IMR-90 (cell line): ENCODE results near the gene LIMS1. TPM values are rescaled to one million over a fixed set of nuclear protein-coding genes. Genes with fewer than 3 reads are reported as not detected.
A peak's percentile ranks its signal among the peaks of the same experiment; 100 is the strongest.
"Not testable (repeated sequence)": the region's sequence is repeated elsewhere in the genome, so short reads cannot be mapped to it uniquely, and the experiment has no call there.

Source experiments
- ATAC-seq: fragments of 200-7000 bp; cut with Tn5 transposase; 2 replicates; pipeline ENCODE4 v1.9.1; 2020; ENCODE audit warnings: low read depth, mild to moderate bottlenecking, moderate library complexity
- BruUV-seq: library from RNA; stranded (reverse); fragments of 400-500 nt; replicated peaks from 2 replicates; lab custom pipeline; 2021; lab: Mats Ljungman, UMichigan
- CTCF ChIA-PET: fragments of 300-600 bp; formaldehyde crosslinking; extraction: SDS; loops from one replicate; lab custom pipeline; 2021; ENCODE audit warnings: antibody characterized with exemption; lab: Yijun Ruan, JAX
- POLR2A ChIA-PET: fragments of 300-600 bp; sonication (Branson Sonifier 250); formaldehyde crosslinking; loops from one replicate; lab custom pipeline; 2022; ENCODE audit warnings: antibody characterized with exemption; ENCODE audit not compliant: unreplicated experiment; lab: Charles Lee
- DNase-seq: peaks from one replicate; pipeline ENCODE4 v3.0.0; 2013
- H2AFZ ChIP-seq: replicated peaks from 2 replicates; pipeline ENCODE3; 2013; ENCODE audit warnings: low read length, mild to moderate bottlenecking; ENCODE audit not compliant: poor library complexity
- H2AK5ac ChIP-seq: 2 replicates; pipeline ENCODE4 v1.6.1; 2013; ENCODE audit warnings: low read depth, low read length, inconsistent platforms
- H2AK9ac ChIP-seq: replicated peaks from 2 replicates; pipeline ENCODE3; 2013; ENCODE audit warnings: mild to moderate bottlenecking, low read depth, low read length, moderate library complexity; ENCODE audit not compliant: poor library complexity
- H2BK120ac ChIP-seq: 2 replicates; pipeline ENCODE4 v1.6.1; 2013; ENCODE audit warnings: low read depth, low read length, inconsistent platforms
- H2BK15ac ChIP-seq: 3 replicates; pipeline ENCODE4 v1.6.1; 2013; ENCODE audit warnings: low read depth, low read length, inconsistent platforms
- H2BK20ac ChIP-seq: 2 replicates; pipeline ENCODE4 v1.6.1; 2013; ENCODE audit warnings: low read depth, mild to moderate bottlenecking, inconsistent platforms, low read length, moderate library complexity
- H2BK5ac ChIP-seq: 2 replicates; pipeline ENCODE4 v1.6.1; 2013; ENCODE audit warnings: mild to moderate bottlenecking, low read depth, low read length, inconsistent platforms; ENCODE audit not compliant: poor library complexity, severe bottlenecking
- H3K14ac ChIP-seq: replicated peaks from 2 replicates; pipeline ENCODE4 v1.6.1; 2013; ENCODE audit warnings: low read depth, low read length, inconsistent platforms
- H3K18ac ChIP-seq: 2 replicates; pipeline ENCODE4 v1.6.1; 2013; ENCODE audit warnings: low read depth, low read length, control low read depth
- H3K23ac ChIP-seq: 2 replicates; pipeline ENCODE4 v1.6.1; 2013; ENCODE audit warnings: low read depth, low read length, inconsistent platforms
- H3K27ac ChIP-seq: 2 replicates; pipeline ENCODE4 v1.5.1; 2013; ENCODE audit warnings: mild to moderate bottlenecking, control low read depth, low read length; ENCODE audit not compliant: insufficient read depth
- H3K27me3 ChIP-seq: 2 replicates; pipeline ENCODE4 v1.6.1; 2013; ENCODE audit warnings: low read length; ENCODE audit not compliant: control insufficient read depth, insufficient read depth
- H3K36me3 ChIP-seq: 2 replicates; pipeline ENCODE4 v1.6.1; 2013; ENCODE audit warnings: low read length, mixed read lengths; ENCODE audit not compliant: control insufficient read depth, insufficient read depth
- H3K4ac ChIP-seq: 2 replicates; pipeline ENCODE4 v1.6.1; 2013; ENCODE audit warnings: low read depth, low read length, inconsistent platforms
- H3K4me1 ChIP-seq: 2 replicates; pipeline ENCODE4 v1.6.1; 2013; ENCODE audit warnings: low read length, mixed read lengths; ENCODE audit not compliant: control insufficient read depth, insufficient read depth
- H3K4me2 ChIP-seq: 2 replicates; pipeline ENCODE4 v1.6.1; 2013; ENCODE audit warnings: low read depth, mild to moderate bottlenecking, control low read depth, low read length, moderate library complexity
- H3K4me3 ChIP-seq: 2 replicates; pipeline ENCODE4 v1.5.1; 2013; ENCODE audit warnings: low read depth, mild to moderate bottlenecking, control low read depth, low read length, moderate library complexity; ENCODE audit not compliant: insufficient read depth
- H3K56ac ChIP-seq: 2 replicates; pipeline ENCODE4 v1.6.1; 2013; ENCODE audit warnings: low read length, inconsistent platforms; ENCODE audit not compliant: insufficient read depth; ENCODE audit errors: extremely low read depth
- H3K79me1 ChIP-seq, 2 experiments: 2 replicates each; pipeline ENCODE4 v1.6.1; 2013; ENCODE audit warnings: low read length in 2 of 2, inconsistent platforms in 1 of 2, low read depth in 1 of 2
- H3K9ac ChIP-seq: 2 replicates; pipeline ENCODE4 v1.6.1; 2013; ENCODE audit warnings: low read depth, low read length, control low read depth
- H3K9me1 ChIP-seq: 2 replicates; pipeline ENCODE4 v1.6.1; 2013; ENCODE audit warnings: low read length, inconsistent platforms; ENCODE audit not compliant: insufficient read depth
- H3K9me3 ChIP-seq: 2 replicates; pipeline ENCODE4 v1.6.1; 2013; ENCODE audit warnings: low read length; ENCODE audit not compliant: control insufficient read depth, insufficient read depth
- H4K20me1 ChIP-seq: 2 replicates; pipeline ENCODE4 v1.6.1; 2013; ENCODE audit warnings: low read length, inconsistent platforms; ENCODE audit not compliant: insufficient read depth
- H4K5ac ChIP-seq: 2 replicates; pipeline ENCODE4 v1.6.1; 2013; ENCODE audit warnings: mild to moderate bottlenecking, low read depth, low read length, control low read depth
- H4K8ac ChIP-seq, 2 experiments: 2 replicates each; pipeline ENCODE4 v1.6.1; 2013; ENCODE audit warnings: low read depth in 2 of 2, low read length in 2 of 2, control low read depth in 1 of 2, inconsistent platforms in 1 of 2
- H4K91ac ChIP-seq: 2 replicates; pipeline ENCODE4 v1.6.1; 2013; ENCODE audit warnings: low read depth, low read length, inconsistent platforms; ENCODE audit not compliant: insufficient read depth
- WGBS, 2 experiments: methylation state at CpG; one replicate each; pipeline versions ENCODE4 v1.1.5 to v1.1.7; 2013; ENCODE audit warnings: missing lambda C conversion rate in 2 of 2; ENCODE audit not compliant: insufficient read length in 1 of 2; ENCODE audit errors: extremely low coverage in 2 of 2; 5-methylcytosine and 5-hydroxymethylcytosine counted together
- dilution Hi-C: fragments of 300-500 bp; cut with HindIII; formaldehyde crosslinking; loops from one replicate; pipeline ENCODE4 v1.14.3; 2018; ENCODE audit warnings: low sequenced_read_pairs; ENCODE audit not compliant: unreplicated experiment
- in situ Hi-C: fragments of 300-500 bp; cut with MboI; formaldehyde crosslinking; loops from 3 replicates; pipeline ENCODE4 v1.14.3; 2019; ENCODE audit warnings: low sequenced_read_pairs, inconsistent platforms, mixed read lengths
- intact Hi-C: fragments of 100-400 bp; cut with micrococcal nuclease; formaldehyde crosslinking; loops from 2 replicates; pipeline ENCODE4 v1.10.0; 2022
- polyA plus RNA-seq, 3 experiments: library from polyadenylated mRNA; depleted of rRNA; stranded (reverse); fragments of >200 nt; gene quantifications; 2 replicates each; pipeline ENCODE4 v1.2.3, GENCODE V29; 2012; ENCODE audit warnings: low replicate concordance in 1 of 3
- total RNA-seq: library from RNA; depleted of rRNA; stranded (reverse); fragments of >200 nt; gene quantifications from 2 replicates; pipeline ENCODE4 v1.2.3, GENCODE V29; 2012

Gene LIMS1
- total and polyA plus RNA-seq, 2 of the 4 experiments (the other 2 are of a cell fraction) = 59.1 to 131 TPM

DNA sequence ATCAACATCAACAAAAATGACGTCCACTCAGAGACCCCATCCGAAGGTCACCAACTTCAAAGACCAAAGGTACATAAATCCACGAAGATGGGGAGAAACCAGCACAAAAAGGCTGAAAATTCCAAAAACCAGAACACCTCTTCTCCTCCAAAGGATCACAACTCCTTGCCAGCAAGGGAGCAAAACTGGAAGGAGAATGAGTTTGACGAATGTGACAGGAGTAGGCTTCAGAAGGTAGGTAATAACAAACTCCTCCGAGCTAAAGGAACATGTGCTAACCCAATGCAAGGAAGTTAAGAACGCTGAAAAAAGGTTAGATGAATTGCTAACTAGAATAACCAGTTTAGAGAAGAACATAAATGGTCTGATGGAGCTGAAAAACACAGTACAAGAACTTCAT, 110.2 kb downstream of the LIMS1 start:
- POLR2A ChIA-PET, CTCF ChIA-PET, BruUV-seq, H4K5ac ChIP-seq, H4K91ac ChIP-seq, H3K27me3 ChIP-seq, H3K18ac ChIP-seq, H3K4me2 ChIP-seq, in situ Hi-C loops, H2AFZ ChIP-seq, dilution Hi-C loops, H2BK20ac ChIP-seq, H3K9ac ChIP-seq, H3K14ac ChIP-seq, H2BK120ac ChIP-seq, H4K20me1 ChIP-seq, H3K4me3 ChIP-seq, intact Hi-C loops, ATAC-seq, H3K4ac ChIP-seq, H2AK5ac ChIP-seq, H3K9me3 ChIP-seq, H3K9me1 ChIP-seq, DNase-seq, H4K8ac ChIP-seq, H2AK9ac ChIP-seq, H3K56ac ChIP-seq, H3K23ac ChIP-seq, H3K36me3 ChIP-seq, H2BK15ac ChIP-seq, H2BK5ac ChIP-seq, H3K27ac ChIP-seq: not testable (repeated sequence)
- WGBS, 2 experiments = no CpG with 5 or more reads among the region's 6 CpGs
- H3K4me1 ChIP-seq = peaks cover 11% of the 10 kb centered on the region
- H3K79me1 ChIP-seq = peaks cover 16 to 38% of the 10 kb centered on the region in 2 experiments

DNA sequence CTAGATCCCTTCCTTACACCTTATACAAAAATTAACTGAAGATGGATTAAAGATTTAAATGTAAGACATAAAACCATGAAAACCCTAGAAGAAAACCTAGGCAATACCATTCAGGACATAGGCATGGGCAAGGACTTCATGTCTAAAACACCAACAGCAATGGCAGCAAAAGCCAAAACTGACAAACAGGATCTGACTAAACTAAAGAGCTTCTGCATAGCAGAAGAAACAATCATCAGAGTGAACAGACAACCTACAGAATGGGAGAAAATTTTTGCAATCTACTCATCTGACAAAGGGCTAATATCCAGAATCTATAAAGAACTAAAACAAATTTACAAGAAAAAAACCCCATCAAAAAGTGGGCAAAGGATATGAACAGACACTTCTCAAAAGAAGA, 114.5 kb downstream of the LIMS1 start:
- H2AK5ac ChIP-seq, BruUV-seq, H3K27me3 ChIP-seq, H3K56ac ChIP-seq, H3K9me3 ChIP-seq, H3K23ac ChIP-seq, H3K4me3 ChIP-seq, H4K20me1 ChIP-seq, H3K4ac ChIP-seq, H3K18ac ChIP-seq, H3K36me3 ChIP-seq, H3K9me1 ChIP-seq, H4K91ac ChIP-seq, in situ Hi-C loops, intact Hi-C loops, H2BK5ac ChIP-seq, H2AK9ac ChIP-seq, H2BK15ac ChIP-seq, H3K14ac ChIP-seq, H4K5ac ChIP-seq, H3K4me1 ChIP-seq, ATAC-seq, H2BK20ac ChIP-seq, H2AFZ ChIP-seq, H3K27ac ChIP-seq, H4K8ac ChIP-seq, H3K9ac ChIP-seq, CTCF ChIA-PET, H3K4me2 ChIP-seq, POLR2A ChIA-PET, H2BK120ac ChIP-seq, dilution Hi-C loops: not testable (repeated sequence)
- H3K79me1 ChIP-seq = peaks cover 10 to 22% of the 10 kb centered on the region in 2 experiments; a peak in 3 of 4 replicates
- peak; percentile 44 for DNase-seq
